ENCODE results near the gene MIA2. TPM values are rescaled to one million over a fixed set of nuclear protein-coding genes. Genes with fewer than 3 reads are reported as not detected.
"Not testable (repeated sequence)": the region's sequence is repeated elsewhere in the genome, so short reads cannot be mapped to it uniquely, and the experiment has no call there.

The MIA2 gene
- total and polyA plus RNA-seq, 7 donors = 10.6 to 29.1 (median 18.3) TPM

DNA sequence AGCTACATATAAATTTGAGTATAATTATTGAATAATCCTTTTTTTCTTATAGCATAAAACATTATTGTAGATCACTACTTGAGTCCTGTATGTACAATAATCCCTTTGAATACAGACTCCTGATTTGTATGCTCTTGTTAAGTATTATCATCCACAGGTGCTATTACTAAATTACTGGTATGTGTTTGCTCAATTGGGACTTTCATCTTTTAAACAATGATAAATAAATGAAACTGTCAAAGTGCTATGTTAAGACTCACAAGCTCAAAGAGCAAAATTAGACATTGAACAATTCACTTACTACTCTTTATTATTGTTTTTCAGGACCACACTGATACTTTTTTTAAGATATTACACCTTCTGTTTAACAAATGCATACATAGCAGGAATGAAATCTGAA is 17.8 kb downstream of the MIA2 start:
- Histone ChIP-seq H3K9me3 (no peaks in the 10 kb centered on the region), H3K27me3 (ENCODE audit: insufficient read depth in 3 of 3, low read length in 2 of 3) (no peaks in the 10 kb centered on the region), H3K27ac (no peak overlapping the region), H3K4me1 (no peaks in the 10 kb centered on the region), H3K36me3 (ENCODE audit: insufficient read depth in 1 of 2, low read depth in 1 of 2) (no peaks in the 10 kb centered on the region), H3K4me3 (no peak overlapping the region)
- DNase-seq (no peak), ATAC-seq (no peak)
- intact Hi-C loops (cut with DNase I) = no loop called here
- TF ChIP-seq, protein P1, sequence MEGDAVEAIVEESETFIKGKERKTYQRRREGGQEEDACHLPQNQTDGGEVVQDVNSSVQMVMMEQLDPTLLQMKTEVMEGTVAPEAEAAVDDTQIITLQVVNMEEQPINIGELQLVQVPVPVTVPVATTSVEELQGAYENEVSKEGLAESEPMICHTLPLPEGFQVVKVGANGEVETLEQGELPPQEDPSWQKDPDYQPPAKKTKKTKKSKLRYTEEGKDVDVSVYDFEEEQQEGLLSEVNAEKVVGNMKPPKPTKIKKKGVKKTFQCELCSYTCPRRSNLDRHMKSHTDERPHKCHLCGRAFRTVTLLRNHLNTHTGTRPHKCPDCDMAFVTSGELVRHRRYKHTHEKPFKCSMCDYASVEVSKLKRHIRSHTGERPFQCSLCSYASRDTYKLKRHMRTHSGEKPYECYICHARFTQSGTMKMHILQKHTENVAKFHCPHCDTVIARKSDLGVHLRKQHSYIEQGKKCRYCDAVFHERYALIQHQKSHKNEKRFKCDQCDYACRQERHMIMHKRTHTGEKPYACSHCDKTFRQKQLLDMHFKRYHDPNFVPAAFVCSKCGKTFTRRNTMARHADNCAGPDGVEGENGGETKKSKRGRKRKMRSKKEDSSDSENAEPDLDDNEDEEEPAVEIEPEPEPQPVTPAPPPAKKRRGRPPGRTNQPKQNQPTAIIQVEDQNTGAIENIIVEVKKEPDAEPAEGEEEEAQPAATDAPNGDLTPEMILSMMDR (IDR thresholded peaks at IDR 0.05) = no peak

DNA sequence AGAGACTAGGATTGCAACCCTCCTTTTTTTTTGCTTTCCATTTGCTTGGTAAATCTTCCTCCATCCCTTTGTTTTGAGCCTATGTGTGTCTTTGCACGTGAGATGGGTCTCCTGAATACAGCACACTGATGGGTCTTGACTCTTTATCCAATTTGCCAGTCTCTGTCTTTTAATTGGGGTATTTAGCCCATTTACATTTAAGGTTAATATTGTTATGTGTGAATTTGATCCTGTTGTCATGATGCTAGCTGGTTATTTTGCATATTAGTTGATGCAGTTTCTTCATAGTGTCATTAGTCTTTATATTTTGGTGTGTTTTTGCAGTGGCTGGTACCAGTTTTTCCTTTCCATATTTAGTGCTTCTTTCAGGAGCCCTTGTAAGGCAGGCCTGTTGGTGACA is 23.7 kb downstream of the MIA2 start:
- H3K4me1 ChIP-seq; H3K9me3 ChIP-seq; H3K4me3 ChIP-seq; DNase-seq; H3K27me3 ChIP-seq (ENCODE audit: insufficient read depth in 3 of 3, low read length in 2 of 3); H3K27ac ChIP-seq; H3K36me3 ChIP-seq (ENCODE audit: insufficient read depth in 1 of 2, low read depth in 1 of 2); ATAC-seq; intact Hi-C loops (cut with DNase I): not testable (repeated sequence)
- 70 to 81% (median 75%) methylated on average over 1 of the region's 1 CpG for WGBS, 3 donors

DNA sequence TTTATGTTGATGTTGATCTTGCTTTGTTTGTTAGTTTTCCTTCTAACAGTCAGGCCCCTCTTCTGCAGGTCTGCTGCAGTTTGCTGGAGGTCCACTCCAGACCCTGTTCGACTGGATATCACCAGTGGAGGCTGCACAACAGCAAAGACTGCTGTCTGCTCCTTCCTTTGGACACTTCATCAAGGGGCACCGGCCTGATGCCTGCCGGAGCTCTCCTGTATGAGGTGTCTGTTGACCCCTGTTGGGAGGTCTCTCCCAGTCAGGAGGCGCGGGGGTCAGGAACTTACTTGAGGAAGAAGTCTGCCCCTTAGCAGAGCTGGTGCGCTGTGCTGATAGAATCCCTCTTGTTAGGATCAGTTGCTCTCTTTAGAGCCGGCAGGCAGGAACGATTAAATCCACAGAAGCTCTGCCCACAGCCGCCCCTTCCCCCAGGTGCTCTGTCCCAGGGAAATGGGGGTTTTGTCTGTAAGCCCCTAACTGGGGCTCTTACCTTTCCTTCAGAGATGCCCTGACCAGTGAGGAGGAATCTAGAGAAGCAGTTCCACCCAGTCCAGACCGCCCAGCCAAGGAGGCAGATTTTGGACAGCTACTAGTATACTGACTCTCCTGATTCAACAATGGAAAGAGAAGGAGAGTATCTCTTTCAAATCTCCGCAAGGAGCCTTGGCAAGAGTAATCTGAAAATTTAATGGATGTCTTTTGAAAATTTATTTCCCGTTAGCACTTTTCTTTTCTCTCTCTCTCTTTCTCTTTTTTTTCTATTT is 25.2 kb downstream of the MIA2 start:
- H3K36me3 ChIP-seq (ENCODE audit: insufficient read depth in 1 of 2, low read depth in 1 of 2) = no peaks in the 10 kb centered on the region
- no peak overlapping the region for H3K27ac ChIP-seq
- TF ChIP-seq, protein P1 (IDR thresholded peaks at IDR 0.05) = no peak
- intact Hi-C loops (cut with DNase I) = no loop called here
- WGBS, 3 donors = 70 to 81% (median 80%) methylated on average over 12 of the region's 12 CpGs
- ATAC-seq (no peak), DNase-seq (no peak)
- H3K9me3 ChIP-seq = peaks cover 5% of the 10 kb centered on the region
- H3K4me1 ChIP-seq = no peaks in the 10 kb centered on the region
- H3K27me3 ChIP-seq (ENCODE audit: insufficient read depth in 3 of 3, low read length in 2 of 3) = no peaks in the 10 kb centered on the region
- H3K4me3 ChIP-seq = no peak overlapping the region

DNA sequence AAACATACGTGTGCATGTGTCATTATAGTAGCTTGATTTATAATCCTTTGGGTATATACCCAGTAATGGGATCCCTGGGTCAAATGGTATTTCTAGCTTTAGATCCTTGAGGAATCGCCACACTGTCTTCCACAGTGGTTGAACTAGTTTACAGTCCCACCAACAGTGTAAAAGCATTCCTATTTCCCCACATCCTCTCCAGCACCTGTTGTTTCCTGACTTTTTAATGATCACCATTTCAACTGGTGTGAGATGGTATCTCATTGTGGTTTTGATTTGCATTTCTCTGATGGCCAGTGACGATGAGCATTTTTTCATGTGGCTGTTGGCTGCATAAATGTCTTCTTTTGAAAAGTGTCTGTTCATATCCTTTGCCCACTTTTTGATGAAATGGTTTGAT is 26.4 kb downstream of the MIA2 start:
- DNase-seq; H3K4me3 ChIP-seq; H3K9me3 ChIP-seq; H3K27ac ChIP-seq; H3K27me3 ChIP-seq (ENCODE audit: insufficient read depth in 3 of 3, low read length in 2 of 3); H3K4me1 ChIP-seq; ATAC-seq; H3K36me3 ChIP-seq (ENCODE audit: insufficient read depth in 1 of 2, low read depth in 1 of 2): not testable (repeated sequence)
- WGBS, 3 donors = 84 to 96% (median 91%) methylated on average over 2 to 3 of the region's 3 CpGs
- intact Hi-C loops (cut with DNase I) = loop anchor here in 1 of 2 donors (10.0 kb wide), 1 partner anchor 165 kb away; no protein-coding TSS in a partner anchor

DNA sequence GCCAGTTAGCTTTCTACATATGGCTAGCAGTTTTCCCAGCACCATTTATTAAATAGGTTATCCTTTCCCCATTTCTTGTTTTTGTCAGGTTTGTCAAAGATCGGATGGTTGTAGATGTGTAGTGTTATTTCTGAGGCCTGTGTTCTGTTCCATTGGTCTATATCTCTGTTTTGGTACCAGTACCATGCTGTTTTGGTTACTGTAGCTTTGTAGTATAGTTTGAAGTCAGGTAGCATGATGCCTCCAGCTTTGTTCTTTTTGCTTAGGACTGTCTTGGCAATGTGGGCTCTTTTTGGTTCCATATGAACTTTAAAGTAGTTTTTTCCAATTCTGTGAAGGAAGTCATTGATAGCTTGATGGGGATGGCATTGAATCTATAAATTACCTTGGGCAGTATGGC is 28.5 kb downstream of the MIA2 start:
- H3K4me1 ChIP-seq; H3K9me3 ChIP-seq; DNase-seq; H3K27ac ChIP-seq; H3K27me3 ChIP-seq (ENCODE audit: insufficient read depth in 3 of 3, low read length in 2 of 3); H3K36me3 ChIP-seq (ENCODE audit: insufficient read depth in 1 of 2, low read depth in 1 of 2); ATAC-seq; H3K4me3 ChIP-seq: not testable (repeated sequence)
- intact Hi-C loops (cut with DNase I) = loop anchor here in 1 of 2 donors (10.0 kb wide), 1 partner anchor 163 kb away; no protein-coding TSS in a partner anchor
- WGBS, 3 donors = 94 to 100% (median 100%) methylated on average over 1 of the region's 1 CpG

DNA sequence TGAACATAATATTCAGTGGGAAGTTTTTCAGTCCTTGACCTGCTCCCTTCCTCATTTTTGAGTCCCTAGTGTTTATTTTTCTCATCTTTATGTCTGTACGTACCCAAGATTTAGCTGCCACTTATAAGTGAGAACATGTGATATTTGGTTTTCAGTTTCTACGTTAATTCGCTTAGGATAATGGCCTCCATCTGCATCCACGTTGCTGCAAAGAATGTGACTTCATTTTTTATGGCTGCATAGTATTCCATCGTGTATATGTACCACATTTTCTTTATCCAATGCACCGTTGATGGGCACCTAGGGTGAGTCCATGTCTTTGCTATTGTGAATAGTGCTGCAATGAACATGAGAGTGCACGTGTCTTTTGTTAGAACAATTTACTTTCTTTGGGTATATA is 30.3 kb downstream of the MIA2 start:
- no peak for DNase-seq
- H3K9me3 ChIP-seq = peaks cover 5% of the 10 kb centered on the region
- no peak for ATAC-seq
- peaks cover 13% of the 10 kb centered on the region for H3K4me1 ChIP-seq
- H3K36me3 ChIP-seq (ENCODE audit: insufficient read depth in 1 of 2, low read depth in 1 of 2) = no peaks in the 10 kb centered on the region
- no peaks in the 10 kb centered on the region for H3K27me3 ChIP-seq (ENCODE audit: insufficient read depth in 3 of 3, low read length in 2 of 3)
- TF ChIP-seq, protein P1 (IDR thresholded peaks at IDR 0.05) = no peak
- no peak overlapping the region for H3K4me3 ChIP-seq
- no peak overlapping the region for H3K27ac ChIP-seq
- 85 to 89% (median 89%) methylated on average over 7 of the region's 7 CpGs for WGBS, 3 donors
- intact Hi-C loops (cut with DNase I) = loop anchor here in 1 of 2 donors (10.0 kb wide), 1 partner anchor 161 kb away; no protein-coding TSS in a partner anchor
